Smooth muscle cell (in vitro differentiated cells): Measurements from ENCODE around the gene TBC1D21. TPM values are rescaled to one million over a fixed set of nuclear protein-coding genes. Genes with fewer than 3 reads are reported as not detected.

ENCODE experiments used
- DNase-seq: peaks from one replicate; lab custom pipeline; 2025; ENCODE audit not compliant: unreplicated experiment; lab: John Stamatoyannopoulos, UW
- H2AFZ ChIP-seq: fragments of 200-600 bp; sonication (generic); 2 replicates; pipeline ENCODE4 v1.6.0; 2016; ENCODE audit warnings: antibody characterized with exemption, low read depth, mild to moderate bottlenecking
- H3F3A ChIP-seq: fragments of 200-600 bp; sonication (generic); 2 replicates; pipeline ENCODE4 v1.6.0; 2017; ENCODE audit warnings: antibody characterized with exemption, low read depth
- H3K27ac ChIP-seq: fragments of 200-600 bp; sonication (generic); 2 replicates; pipeline ENCODE4 v1.5.1; 2016; ENCODE audit warnings: low read depth, mild to moderate bottlenecking
- H3K27me3 ChIP-seq: fragments of 200-600 bp; sonication (generic); 2 replicates; pipeline ENCODE4 v1.6.1; 2016; ENCODE audit warnings: low read depth, mild to moderate bottlenecking
- H3K36me3 ChIP-seq: fragments of 200-600 bp; sonication (generic); 2 replicates; pipeline ENCODE4 v1.5.1; 2016; ENCODE audit warnings: low read depth
- H3K4me1 ChIP-seq: fragments of 200-600 bp; sonication (generic); 2 replicates; pipeline ENCODE4 v1.5.1; 2016; ENCODE audit warnings: low read depth
- H3K4me2 ChIP-seq: fragments of 200-600 bp; sonication (generic); 2 replicates; pipeline ENCODE4 v1.6.0; 2016; ENCODE audit warnings: mild to moderate bottlenecking
- H3K4me3 ChIP-seq: fragments of 200-600 bp; sonication (generic); 2 replicates; pipeline ENCODE4 v1.5.1; 2016; ENCODE audit warnings: mild to moderate bottlenecking
- H3K79me2 ChIP-seq: fragments of 200-600 bp; sonication (generic); 2 replicates; pipeline ENCODE4 v1.6.0; 2016; ENCODE audit warnings: low read depth, mild to moderate bottlenecking
- H3K9ac ChIP-seq: fragments of 200-600 bp; sonication (generic); 2 replicates; pipeline ENCODE4 v1.6.0; 2016; ENCODE audit warnings: low read depth
- H3K9me3 ChIP-seq: fragments of 200-600 bp; sonication (generic); replicated peaks from 2 replicates; pipeline ENCODE4 v1.5.1; 2016; ENCODE audit warnings: low read depth
- H4K20me1 ChIP-seq: fragments of 200-600 bp; sonication (generic); 2 replicates; pipeline ENCODE4 v1.6.0; 2016; ENCODE audit warnings: low read depth
- WGBS: methylation state at CpG from one replicate; pipeline ENCODE4 v1.1.7; 2016; ENCODE audit warnings: low lambda C conversion rate; 5-methylcytosine and 5-hydroxymethylcytosine counted together
- polyA plus RNA-seq: library from polyadenylated mRNA; unstranded; fragments of >200 nt; fragmentation: Nextera tagmentation; extraction: Ambion mirVana; gene quantifications from 2 replicates; pipeline ENCODE4 v1.2.1, GENCODE V29; 2016
- total RNA-seq: library from RNA; depleted of rRNA; stranded (reverse); fragments of >200 nt; gene quantifications from 2 replicates; pipeline ENCODE4 v1.2.3, GENCODE V29; 2014
- TF ChIP-seq, protein P1 (sequence below): fragments of 200-600 bp; sonication (generic); IDR thresholded peaks from 2 replicates; pipeline ENCODE4 v1.5.1; 2017; ENCODE audit warnings: borderline replicate concordance, mild to moderate bottlenecking, antibody characterized with exemption; ENCODE audit not compliant: insufficient read depth, poor library complexity, severe bottlenecking

The TBC1D21 gene
- total and polyA plus RNA-seq, 2 experiments from 2014 or later, result not detected

DNA sequence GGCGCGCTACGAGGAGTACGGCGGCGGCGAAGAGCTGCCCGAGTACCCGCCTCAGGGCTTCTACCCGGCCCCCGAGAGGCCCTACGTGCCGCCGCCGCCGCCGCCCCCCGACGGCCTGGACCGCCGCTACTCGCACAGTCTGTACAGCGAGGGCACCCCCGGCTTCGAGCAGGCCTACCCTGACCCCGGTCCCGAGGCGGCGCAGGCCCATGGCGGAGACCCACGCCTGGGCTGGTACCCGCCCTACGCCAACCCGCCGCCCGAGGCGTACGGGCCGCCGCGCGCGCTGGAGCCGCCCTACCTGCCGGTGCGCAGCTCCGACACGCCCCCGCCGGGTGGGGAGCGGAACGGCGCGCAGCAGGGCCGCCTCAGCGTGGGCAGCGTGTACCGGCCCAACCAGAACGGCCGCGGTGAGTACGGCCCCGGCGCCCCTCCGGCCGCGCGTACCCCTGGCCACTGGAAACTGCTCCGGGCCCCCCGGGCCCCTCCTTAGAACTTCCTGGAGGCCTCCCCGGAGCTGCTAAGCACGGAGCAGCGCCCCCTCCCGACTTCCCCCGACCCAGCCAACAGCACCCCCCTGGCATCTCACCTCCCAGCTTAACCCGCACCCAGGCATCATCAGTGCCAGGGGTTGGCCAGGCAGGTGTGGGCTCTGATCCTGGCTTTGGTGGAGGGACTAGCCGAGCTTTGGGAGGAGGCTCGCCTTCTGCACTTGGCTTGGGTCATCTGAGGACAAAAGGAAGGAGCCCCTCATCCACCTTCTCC, 54.3 kb downstream of the TBC1D21 start:
- Histone ChIP-seq H3K27me3 (no peaks in the 10 kb centered on the region), H4K20me1 (peaks cover 50% of the 10 kb centered on the region), H2AFZ (no peak overlapping the region), H3K9me3 (no peaks in the 10 kb centered on the region), H3K79me2 (peaks cover 76% of the 10 kb centered on the region), H3K36me3 (no peaks in the 10 kb centered on the region), H3F3A (no peaks in the 10 kb centered on the region), H3K27ac (peak overlapping the region; percentile 96), H3K4me1 (peaks cover 47% of the 10 kb centered on the region), H3K9ac (peak overlapping the region; percentile 73), H3K4me3 (peak overlapping the region; percentile 82), H3K4me2 (peak overlapping the region; percentile 96)
- DNase-seq, result no peak
- TF ChIP-seq, protein P1, sequence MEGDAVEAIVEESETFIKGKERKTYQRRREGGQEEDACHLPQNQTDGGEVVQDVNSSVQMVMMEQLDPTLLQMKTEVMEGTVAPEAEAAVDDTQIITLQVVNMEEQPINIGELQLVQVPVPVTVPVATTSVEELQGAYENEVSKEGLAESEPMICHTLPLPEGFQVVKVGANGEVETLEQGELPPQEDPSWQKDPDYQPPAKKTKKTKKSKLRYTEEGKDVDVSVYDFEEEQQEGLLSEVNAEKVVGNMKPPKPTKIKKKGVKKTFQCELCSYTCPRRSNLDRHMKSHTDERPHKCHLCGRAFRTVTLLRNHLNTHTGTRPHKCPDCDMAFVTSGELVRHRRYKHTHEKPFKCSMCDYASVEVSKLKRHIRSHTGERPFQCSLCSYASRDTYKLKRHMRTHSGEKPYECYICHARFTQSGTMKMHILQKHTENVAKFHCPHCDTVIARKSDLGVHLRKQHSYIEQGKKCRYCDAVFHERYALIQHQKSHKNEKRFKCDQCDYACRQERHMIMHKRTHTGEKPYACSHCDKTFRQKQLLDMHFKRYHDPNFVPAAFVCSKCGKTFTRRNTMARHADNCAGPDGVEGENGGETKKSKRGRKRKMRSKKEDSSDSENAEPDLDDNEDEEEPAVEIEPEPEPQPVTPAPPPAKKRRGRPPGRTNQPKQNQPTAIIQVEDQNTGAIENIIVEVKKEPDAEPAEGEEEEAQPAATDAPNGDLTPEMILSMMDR, result no peak
- 1% methylated on average over 58 of the region's 78 CpGs for WGBS

DNA sequence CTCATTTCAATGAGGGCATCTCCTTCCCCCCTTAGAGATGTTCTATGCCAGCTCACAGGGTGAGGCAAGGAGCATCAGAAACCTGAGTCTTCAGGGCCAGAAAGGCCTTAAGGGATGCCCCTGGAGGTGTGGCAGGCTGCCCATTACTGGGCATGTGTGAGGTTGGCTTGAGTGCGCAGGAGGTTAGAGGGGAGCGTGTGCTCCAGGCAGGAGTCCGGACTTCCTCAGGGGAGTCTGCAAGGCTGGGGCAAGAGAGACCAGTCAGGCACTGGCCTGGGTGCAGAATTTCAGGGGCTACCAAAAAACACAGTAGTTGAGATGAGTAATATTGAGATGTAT, 54.8 kb downstream of the TBC1D21 start:
- Histone ChIP-seq H3F3A (no peaks in the 10 kb centered on the region), H3K4me1 (peaks cover 42% of the 10 kb centered on the region), H3K79me2 (peaks cover 79% of the 10 kb centered on the region), H3K9me3 (no peaks in the 10 kb centered on the region), H3K27ac (peak overlapping the region; percentile 96), H3K4me2 (peak overlapping the region; percentile 96), H3K9ac (peak overlapping the region; percentile 73), H2AFZ (no peak overlapping the region), H4K20me1 (peaks cover 55% of the 10 kb centered on the region), H3K36me3 (no peaks in the 10 kb centered on the region), H3K4me3 (peak overlapping the region; percentile 82), H3K27me3 (no peaks in the 10 kb centered on the region)
- 49% methylated on average over 3 of the region's 3 CpGs for WGBS
- TF ChIP-seq, protein P1, result no peak
- no peak for DNase-seq

- H3K27ac ChIP-seq, result peak overlapping the region; percentile 96
- H4K20me1 ChIP-seq, result peaks cover 59% of the 10 kb centered on the region
- H3F3A ChIP-seq, result no peaks in the 10 kb centered on the region
- peak overlapping the region; percentile 35 for H3K9ac ChIP-seq
- no peaks in the 10 kb centered on the region for H3K36me3 ChIP-seq
- DNase-seq, result no peak
- no peaks in the 10 kb centered on the region for H3K9me3 ChIP-seq
- peaks cover 33% of the 10 kb centered on the region for H3K4me1 ChIP-seq
- H2AFZ ChIP-seq, result no peak overlapping the region
- peak overlapping the region; percentile 96 for H3K4me2 ChIP-seq
- 54% methylated on average over 5 of the region's 5 CpGs for WGBS
- H3K27me3 ChIP-seq, result no peaks in the 10 kb centered on the region
- peak overlapping the region; percentile 82 for H3K4me3 ChIP-seq
- H3K79me2 ChIP-seq, result peaks cover 88% of the 10 kb centered on the region
- TF ChIP-seq, protein P1, result no peak
These were observed 55.7 kb downstream of the TBC1D21 start for GRCh38 chr15:73928971-73929627.

GRCh38 chr15:73930371-73930770, 57.0 kb downstream of the TBC1D21 start:
- Histone ChIP-seq H2AFZ (no peak overlapping the region), H4K20me1 (peaks cover 65% of the 10 kb centered on the region), H3K4me3 (no peak overlapping the region), H3K27me3 (no peaks in the 10 kb centered on the region), H3K4me2 (peak overlapping the region; percentile 96), H3K9ac (peak overlapping the region; percentile 80), H3F3A (no peaks in the 10 kb centered on the region), H3K36me3 (no peaks in the 10 kb centered on the region), H3K4me1 (peaks cover 32% of the 10 kb centered on the region), H3K79me2 (peaks cover 93% of the 10 kb centered on the region), H3K27ac (peak overlapping the region; percentile 96), H3K9me3 (no peaks in the 10 kb centered on the region)
- TF ChIP-seq, protein P1, result no peak
- no peak for DNase-seq
- 11% methylated on average over 8 of the region's 8 CpGs for WGBS
